ENCODE data around the gene IL4R.

DNA sequence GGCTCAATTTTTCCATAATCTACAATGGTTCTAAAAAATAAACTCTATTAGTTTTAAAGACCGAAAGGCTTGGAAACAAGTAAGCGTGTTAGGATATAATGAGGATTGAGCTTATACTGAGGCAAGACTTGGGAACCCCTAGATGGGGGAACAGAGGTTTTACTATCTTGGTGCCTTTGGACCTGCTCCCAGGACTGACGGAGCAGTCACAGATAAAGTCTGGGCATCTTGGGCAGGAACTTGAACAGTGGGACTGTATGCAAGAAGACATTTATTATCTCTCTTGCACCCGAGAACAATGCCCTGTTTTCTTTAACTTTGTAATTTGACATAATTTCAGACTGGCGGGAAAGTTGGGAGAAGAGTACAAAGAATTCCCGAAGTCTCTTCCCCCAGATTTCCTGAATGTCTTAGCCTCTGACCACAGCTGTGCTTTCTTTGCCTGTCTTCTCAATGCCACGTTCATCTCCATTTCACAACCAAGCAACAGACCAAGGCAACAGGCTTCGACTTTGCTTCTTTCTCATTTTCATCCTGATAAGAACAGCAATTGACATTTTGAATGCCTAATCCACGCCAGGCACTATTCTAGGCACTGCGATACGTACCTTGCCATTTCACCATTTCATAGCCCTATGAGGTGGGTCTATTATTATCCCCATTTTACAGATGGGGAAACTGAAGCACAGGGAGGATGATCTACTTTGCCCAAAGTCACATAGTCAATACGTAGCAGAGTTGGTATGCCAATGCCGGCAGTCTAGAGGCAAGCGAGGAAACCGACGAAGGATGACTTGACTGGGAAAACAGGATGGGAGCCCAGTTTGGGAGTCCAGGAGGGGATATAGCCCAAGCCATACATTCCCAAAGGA, 3.0 kb upstream of the IL4R start:
- TF ChIP-seq POLR2A (IDR thresholded peaks at IDR 0.05; ENCODE audit: borderline replicate concordance, extremely low read depth, insufficient read depth, insufficient read length) (no peak), EZH2phosphoT487 (IDR thresholded peaks at IDR 0.05; ENCODE audit: borderline replicate concordance) (no peak), SIN3A (IDR thresholded peaks at IDR 0.05; ENCODE audit: low read depth) (no peak), ZNF274 (IDR thresholded peaks at IDR 0.05; ENCODE audit: low read depth, low read length) (no peak), RAD21 (IDR thresholded peaks at IDR 0.05; ENCODE audit: low read depth) (no peak), EZH2 (IDR thresholded peaks at IDR 0.05) (no peak), ELF1 (IDR thresholded peaks at IDR 0.05; ENCODE audit: borderline replicate concordance, low read depth) (no peak), POLR2AphosphoS5 (IDR thresholded peaks at IDR 0.05; ENCODE audit: low read depth, low read length) (no peak), FOSL1 (IDR thresholded peaks at IDR 0.05; ENCODE audit: low read depth) (no peak), SP1 (IDR thresholded peaks at IDR 0.05; ENCODE audit: low read depth) (no peak), SRF (IDR thresholded peaks at IDR 0.05; ENCODE audit: low read depth) (no peak)
- TF ChIP-seq, protein P1, sequence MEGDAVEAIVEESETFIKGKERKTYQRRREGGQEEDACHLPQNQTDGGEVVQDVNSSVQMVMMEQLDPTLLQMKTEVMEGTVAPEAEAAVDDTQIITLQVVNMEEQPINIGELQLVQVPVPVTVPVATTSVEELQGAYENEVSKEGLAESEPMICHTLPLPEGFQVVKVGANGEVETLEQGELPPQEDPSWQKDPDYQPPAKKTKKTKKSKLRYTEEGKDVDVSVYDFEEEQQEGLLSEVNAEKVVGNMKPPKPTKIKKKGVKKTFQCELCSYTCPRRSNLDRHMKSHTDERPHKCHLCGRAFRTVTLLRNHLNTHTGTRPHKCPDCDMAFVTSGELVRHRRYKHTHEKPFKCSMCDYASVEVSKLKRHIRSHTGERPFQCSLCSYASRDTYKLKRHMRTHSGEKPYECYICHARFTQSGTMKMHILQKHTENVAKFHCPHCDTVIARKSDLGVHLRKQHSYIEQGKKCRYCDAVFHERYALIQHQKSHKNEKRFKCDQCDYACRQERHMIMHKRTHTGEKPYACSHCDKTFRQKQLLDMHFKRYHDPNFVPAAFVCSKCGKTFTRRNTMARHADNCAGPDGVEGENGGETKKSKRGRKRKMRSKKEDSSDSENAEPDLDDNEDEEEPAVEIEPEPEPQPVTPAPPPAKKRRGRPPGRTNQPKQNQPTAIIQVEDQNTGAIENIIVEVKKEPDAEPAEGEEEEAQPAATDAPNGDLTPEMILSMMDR (IDR thresholded peaks at IDR 0.05 in 2 of 3, conservative IDR thresholded peaks at IDR 0.05 in 1 of 3; ENCODE audit: borderline replicate concordance in 1 of 3, insufficient read depth in 1 of 3, low read depth in 2 of 3, low read length in 2 of 3): no peak
